C1 segment of cervical spinal cord (tissue), 14 donors: Measurements from ENCODE around the gene KCNQ5.

ENCODE experiments used
- DNase-seq, 14 donors: peaks; one replicate each; lab custom pipeline; 2025; lab: John Stamatoyannopoulos, UW

KCNQ5 gene

DNA sequence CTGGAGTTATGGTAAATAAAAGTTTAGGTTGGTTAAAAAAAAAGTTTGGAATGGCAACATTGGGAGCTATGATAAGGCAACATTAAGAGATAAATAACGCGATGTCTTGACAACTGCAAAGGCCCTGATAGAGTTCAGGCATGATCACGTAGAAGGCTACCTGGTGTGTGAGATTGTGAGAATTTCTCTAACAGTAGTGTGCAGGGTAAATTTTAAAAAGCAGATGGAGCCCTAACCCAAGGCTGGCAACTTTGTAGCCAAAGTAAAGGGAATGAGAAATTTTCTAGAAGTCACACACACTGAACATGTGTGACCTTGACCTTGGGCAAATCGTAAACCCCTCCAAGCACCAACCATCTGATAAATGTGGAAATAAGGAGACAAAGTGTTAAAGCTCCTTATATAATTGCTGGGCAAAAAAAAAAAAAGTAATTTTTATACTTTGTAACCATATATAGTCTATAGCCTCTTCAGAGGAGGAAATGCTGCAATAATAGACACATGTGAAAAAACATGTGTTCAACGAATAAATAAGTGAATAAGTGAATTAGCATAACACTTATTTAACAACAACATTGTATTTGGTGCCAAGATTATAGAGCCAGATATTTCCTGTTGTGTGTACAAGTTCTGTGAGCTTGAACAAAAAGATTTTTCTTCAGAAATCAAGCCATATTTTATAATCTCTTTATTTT lies 18.2 kb downstream of the KCNQ5 start:
- no peak for DNase-seq

DNA sequence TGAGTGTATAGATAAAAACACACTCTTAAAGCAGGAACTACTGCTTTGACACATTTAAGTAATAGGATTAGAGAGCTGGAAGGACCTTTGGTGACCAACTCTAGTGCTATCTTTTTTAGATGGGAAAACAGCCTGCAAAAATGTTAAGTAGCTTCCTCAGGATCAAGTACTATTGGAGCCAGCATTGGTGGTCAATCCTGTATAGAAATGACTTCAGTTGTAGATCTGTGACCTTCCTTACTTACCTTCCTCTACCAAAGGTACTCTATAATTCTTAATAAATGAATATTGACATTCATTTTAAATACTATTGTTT lies 18.7 kb downstream of the KCNQ5 start:
- DNase-seq: no peak

DNA sequence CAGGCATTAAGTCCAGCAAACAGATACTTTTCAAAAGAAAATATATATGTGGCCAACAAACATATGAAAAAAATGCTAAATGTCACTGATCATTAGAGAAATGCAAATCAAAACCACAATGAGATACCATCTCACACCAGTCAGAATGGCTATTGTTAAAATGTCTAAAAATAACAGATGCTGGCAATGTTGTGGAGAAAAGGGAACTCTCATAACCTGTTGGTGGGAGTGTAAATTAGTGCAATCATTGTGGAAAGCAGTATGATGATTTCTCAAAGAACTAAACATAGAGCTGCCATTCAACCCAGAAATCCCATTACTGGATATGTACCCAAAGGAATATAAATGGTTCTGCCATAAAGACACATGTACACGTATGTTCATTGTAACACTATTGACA lies 20.6 kb downstream of the KCNQ5 start:
- no peak for DNase-seq

DNA sequence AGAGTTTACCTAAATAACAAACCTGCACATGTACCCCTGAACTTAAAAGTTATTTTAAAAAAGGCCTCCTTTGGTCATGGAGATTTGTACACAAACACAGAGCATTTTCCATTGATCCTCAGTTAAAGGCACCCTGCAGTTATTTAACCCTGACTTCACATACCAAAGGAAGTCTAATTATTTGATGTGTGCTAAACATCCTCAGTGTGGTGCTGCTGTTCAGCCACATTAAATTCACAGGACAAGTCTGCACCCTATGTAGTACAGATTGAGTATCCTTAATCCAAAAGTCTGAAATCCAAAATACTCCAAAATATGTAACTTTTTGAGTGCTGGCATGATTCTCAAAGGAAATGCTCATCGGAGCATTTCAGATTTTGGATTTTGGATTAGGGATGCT lies 21.4 kb downstream of the KCNQ5 start:
- no peak for DNase-seq

DNA sequence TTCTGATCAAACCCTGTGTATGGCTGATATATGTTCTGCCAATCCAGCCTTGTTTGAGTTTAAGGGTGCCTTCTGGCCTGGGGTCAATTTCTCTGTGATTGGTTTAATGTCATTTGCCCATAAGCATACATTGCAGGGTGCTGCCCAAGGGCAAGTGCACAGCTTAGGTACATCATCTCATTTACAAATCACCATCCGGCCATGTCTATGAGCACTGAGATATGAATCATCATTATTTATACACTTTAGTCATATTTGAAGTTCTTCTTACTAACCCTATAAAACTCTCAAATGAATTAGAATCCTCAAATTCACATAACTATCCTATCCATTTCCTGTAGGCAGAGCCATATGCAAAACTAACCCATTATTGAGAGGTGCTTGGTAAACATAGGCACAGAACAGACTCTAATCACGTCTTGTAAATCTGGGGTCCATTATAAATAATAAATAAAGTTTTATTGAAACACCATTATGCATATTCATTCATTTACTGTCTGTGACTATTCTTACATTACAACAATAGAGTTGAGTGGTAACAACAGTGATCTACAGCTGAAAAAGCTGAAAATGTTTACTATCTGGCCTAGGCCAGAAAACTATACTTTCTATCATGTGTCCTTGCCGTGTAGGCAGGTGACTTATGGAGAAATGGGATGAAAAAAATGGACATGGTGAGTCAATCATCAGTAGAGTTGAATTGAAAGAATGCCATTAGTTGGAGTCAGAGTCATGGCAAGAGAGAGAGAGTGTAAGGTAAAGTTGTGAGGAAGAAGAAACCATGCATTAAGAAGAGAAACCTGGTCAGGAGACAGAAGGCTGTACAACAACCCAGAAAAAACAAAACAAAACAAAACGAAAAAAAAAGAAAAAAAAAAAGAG lies 25.0 kb downstream of the KCNQ5 start:
- DNase-seq: no peak

DNA sequence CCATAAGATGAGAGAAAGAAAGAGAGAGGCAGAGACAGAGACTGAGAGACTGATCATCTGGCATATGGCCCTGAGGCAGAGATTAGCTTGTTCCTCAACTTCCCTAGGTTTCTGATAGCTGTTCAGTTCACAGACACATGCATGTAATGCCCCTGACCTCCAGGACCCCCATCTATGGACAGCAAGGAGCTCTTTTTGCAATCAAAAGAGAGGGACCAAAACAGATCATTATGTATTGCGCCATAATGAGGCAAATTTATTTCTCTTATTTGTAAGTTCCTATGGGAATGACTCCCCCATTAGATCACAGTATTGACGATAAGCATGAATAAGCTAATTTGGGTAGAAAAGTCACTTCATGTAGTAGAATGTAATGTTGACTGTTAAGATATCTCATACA lies 25.6 kb downstream of the KCNQ5 start:
- DNase-seq: no peak

DNA sequence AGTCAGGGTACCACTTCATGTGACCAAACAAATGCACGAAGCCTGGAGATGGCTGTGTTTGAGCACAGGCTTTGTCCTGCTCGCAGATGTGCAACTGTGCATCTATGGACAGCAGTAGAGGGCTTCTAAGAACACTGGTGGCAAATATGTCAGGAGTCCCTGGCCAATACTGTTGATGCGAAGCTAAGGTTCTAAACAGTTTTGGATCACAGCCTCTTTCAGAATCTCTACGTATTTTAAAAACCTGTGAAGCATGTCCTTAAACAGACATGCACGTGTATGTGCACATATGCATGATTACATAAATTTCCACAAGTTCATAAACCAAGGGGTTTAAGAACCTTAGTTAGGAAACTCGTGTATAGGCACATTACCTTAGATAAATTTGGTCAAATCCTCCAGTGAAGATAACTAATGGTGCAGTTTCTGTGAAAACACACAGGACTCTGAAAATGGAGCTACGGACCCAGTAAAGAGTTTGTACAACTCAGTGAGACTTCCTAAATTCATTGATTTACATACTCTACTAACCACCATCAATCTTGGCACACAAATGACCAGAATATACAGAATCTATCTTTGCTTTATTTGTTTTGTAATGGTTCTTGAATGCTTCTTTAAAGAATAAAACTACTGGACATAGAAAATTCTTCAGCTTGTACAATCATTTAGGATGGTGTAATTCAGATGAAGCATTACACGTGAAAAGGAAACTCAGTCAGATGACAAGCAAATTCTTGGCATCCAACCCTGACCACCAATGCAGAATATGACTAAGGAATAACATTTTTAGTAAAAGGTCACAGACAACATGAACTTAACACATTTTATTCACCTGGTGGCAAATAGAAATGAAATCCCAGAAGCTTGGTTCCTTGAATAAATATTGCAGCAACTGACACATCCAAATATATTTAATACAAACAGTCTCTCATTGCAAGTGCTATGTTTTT lies 27.4 kb downstream of the KCNQ5 start:
- no peak for DNase-seq

DNA sequence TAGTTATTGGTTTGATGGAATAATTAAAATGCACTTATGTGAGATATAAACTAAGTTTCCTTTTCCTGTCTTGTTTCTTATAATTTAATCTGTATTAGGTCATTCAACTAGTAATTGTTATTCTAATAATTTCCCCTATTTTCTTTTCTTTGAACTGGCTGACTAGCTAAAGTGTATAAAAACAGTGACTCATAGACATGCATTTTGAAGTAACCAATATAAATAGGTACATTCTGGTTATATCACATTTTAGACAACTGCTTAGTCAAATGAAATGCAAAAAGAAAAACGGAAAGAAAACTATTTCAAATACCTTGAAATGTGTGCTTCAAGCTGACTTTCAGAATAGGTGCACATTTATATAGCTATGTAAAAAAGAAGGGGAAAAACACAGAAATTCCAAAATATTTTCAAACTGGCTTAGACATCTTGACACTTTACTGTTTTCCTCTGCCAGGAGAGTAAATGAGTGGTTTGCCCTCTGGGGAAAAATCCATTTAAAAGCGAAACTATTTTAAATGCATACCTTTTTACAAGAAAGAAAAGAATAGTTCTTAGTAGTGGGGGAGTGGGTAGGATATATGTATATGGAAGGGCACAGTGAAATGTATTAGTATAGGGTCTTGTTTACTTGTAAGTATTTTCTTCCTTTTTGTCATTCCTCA lies 28.3 kb downstream of the KCNQ5 start:
- no peak for DNase-seq

DNA sequence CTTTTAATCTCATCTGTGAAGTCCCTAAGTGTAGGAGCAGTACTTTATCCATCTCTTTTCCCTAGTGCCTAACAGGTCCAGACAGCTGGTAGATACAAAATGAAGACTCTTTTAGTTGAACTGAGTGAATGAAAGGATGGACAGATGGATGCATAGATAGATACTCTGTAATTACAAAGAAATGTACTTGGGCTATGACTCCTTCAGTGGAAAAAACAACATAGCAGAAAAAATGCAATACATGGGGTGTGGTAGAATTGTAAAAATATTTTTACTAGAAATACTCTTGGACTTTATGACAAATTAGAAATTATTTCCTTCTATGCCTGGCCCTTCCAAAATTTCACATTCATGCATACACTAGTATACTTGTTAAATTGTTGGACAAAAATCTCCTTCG lies 29.3 kb downstream of the KCNQ5 start:
- DNase-seq: no peak

DNA sequence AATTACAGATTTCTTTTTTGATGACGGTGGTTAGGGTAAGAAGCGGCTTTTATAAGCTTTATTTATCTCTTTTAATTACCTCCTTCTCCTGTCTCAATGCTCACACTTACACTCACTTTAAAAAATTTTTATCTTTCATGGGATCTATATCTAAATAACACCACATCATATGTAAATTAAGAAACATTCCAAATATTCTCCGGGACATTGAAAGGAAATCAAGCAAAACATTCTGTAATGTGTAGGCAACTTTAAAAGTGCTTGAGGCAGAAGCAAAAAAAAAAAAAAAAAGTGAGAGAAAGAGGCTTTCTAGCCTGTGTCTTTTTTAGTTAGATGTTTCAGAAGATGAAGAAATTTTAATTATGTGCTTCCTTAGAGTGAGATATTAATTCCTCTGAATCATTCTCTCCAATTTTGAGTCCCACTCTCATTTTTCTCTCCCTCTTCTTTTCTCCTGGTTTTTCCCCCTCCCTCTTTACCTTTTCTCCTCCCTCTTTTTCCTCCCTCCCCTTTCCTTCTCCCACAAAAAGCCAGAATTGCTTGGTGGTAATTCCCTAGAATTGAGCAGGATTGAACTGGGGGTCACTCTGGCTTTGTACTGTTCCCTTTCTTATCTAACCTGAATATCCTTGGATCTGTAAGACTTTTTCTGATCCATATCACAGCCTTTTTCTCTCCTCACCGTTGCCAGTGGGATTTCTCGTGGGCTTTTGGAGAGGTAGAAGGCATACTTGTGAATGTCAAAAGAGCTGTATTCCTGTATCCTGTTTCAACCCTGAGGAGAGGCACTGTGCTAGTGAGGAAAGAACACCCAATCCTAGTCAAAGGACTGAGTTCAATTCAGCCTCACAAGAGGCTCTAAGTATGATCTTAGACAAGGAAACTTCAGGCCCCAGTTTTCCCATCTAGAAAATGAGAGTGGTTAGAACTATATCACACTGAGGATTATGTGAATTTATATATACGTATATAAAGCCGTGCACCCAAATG lies 30.4 kb downstream of the KCNQ5 start:
- DNase-seq: no peak

DNA sequence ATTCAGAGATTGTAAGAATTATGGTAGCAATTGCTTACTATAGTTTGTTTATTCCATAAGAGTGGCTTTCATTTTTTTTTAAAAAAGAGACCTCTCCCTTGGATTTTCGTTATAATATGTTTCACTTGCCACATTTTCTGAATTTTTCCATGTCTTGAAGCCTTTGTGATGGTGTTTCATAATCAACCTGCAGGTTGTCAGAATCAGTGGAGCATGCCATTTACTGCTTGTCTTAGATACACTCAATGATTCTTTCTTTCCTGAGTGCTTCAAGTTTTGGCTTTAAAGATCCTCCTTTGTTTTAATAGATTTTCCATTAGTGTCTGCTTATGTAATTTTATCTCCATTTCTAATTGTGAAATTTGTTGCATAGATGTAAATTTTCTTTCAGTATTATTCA lies 31.2 kb downstream of the KCNQ5 start:
- DNase-seq: no peak

DNA sequence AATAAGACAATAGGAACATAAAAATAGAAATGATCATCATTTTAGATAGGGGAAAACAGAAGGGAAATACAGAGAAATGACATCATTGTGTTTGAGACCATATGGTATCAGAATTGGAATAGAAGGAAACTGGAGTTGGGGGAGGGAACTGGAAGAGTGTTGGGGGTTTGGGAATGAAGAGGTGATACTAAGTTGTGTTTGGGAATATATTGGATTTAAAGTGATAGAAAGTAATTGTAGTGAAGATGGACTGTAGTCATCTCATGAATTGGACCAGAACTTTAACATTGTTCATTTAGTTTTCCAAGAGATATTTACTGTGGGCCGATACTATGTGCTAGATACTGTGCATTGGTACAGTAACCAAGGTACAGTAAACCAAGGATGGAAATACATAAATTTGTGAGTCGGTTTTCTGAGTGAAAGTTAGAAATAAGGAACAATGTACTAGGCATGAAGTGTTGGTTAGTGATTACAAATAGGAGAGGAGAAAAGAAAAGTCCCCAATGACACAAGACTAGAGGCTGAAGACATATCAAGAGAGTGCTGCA lies 32.3 kb downstream of the KCNQ5 start:
- DNase-seq: no peak

DNA sequence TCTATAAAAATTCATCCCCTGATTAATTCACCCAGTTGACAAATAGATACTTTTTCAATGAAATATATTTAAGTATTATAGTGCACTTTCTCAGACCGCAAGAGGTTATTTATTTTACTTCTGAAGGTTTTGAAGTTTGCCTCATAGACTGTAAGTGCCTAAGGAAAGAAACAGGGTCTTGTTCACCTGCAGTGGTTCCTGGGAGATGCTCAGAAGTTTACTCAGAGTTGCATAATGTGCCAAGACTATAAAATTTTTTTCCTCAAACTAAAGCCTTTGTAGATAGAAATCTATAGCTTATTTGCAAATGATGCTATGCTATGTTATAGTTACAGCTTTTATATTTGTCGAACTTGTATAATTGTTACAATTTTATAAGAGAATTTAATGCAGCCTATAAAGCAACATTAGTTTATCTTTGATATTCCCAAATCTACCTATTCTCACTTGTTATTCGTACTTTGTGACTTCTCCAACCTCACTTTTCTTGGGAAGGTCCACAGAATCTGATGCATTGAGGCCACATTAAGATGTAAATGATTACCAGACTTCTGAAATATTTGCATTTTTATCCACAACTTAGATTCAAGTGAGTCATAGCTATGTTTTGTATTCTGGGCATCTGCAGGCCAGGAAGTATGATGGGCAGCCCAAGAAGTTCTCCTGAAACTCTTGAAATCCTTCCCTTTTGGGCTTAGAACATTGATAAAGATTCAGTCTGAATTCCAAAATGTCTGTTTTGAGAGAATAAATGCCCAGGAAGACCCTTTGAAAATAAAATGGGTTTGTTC lies 35.7 kb downstream of the KCNQ5 start:
- DNase-seq: no peak

DNA sequence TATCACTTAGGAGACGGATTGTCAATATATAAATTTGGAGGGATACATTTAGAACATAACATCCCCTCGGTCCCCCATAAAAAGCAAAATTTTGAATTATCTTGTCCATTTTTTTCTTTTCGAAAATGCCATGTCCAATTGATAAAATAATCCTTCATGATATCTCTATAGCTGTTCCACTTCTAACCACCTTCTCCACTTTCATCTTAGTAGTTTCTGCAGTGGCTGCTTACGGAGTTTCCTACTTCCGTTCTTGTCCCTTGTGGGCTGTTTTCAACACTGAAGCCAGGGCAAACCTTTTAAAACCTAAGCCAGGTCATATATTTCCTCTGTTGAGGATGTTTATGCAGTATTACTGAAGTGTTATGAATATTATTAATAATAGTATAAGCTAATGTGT lies 37.9 kb downstream of the KCNQ5 start:
- no peak for DNase-seq

DNA sequence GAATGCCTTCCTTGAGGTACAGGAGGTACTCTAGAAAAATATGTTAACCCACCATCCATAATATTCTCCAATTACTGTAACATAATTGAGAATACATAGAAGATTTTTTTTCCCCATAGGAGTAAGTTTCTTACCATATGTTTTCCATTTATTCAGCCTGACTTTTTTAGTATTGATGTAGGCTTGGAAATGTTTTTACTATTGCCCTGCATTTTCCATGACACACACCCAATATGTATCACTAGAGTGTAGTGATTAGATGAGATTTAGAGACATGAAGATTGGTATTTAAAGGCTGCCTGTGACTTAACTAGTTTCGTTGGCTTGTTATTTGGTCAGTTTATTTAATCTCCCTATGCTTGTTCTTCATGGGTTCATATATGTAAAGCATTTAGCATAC lies 39.5 kb downstream of the KCNQ5 start:
- DNase-seq: no peak

DNA sequence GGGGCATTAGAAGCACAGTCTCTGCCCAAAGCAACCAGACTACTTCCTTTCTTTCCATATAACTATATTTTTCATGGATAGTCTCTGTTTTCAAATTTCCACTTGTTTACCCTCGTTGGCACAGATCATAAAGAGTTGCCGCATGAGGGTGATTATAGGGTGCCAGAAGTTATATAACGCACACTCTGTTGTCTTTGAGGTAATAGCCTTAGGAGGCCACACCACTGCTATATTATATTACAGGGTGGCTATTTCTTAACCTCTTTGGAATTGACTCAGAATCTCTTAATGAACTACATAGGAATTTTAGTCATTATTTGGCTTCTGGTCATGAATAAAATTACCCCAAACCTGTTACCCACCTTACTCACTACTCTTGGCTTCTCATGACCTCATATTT lies 43.7 kb downstream of the KCNQ5 start:
- no peak for DNase-seq

DNA sequence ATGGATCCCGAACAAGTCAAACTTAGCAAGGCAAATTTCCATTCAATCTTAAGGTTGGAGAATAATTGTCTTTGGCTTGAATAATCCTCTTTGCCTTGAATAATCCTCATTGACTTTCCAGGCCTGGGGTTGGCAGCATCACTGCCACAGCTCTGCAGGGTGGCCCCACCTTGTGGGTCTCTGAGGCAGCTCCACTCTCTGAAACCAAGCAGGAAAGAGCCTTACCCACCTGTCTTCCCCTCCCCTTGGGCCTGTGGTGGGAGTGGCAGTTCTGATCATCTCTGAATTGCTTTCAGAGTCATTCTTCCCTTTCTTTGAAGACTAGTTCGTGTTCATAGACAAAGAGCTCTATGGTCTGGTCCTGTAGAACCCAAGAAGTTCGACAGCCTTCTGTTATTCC lies 47.5 kb downstream of the KCNQ5 start:
- no peak for DNase-seq

DNA sequence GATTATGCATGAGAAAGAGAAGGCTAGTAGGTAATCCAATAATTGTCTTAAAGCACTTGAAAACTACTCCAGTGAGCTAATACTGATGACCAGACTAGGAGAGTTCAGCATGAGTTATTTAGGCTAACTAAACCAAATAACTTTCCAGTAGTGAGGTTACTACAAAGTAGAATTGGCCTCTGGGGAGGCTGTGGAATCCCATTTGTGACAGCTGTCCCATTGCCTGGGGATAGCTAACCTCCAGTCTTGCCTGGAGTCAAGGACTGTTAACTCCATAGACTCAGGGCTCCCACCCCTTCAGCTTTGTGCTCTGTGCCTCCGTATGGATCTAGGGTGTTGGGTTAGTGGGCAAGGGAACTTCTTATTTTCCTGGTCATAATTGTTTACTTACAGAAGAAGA lies 51.0 kb downstream of the KCNQ5 start:
- no peak for DNase-seq

DNA sequence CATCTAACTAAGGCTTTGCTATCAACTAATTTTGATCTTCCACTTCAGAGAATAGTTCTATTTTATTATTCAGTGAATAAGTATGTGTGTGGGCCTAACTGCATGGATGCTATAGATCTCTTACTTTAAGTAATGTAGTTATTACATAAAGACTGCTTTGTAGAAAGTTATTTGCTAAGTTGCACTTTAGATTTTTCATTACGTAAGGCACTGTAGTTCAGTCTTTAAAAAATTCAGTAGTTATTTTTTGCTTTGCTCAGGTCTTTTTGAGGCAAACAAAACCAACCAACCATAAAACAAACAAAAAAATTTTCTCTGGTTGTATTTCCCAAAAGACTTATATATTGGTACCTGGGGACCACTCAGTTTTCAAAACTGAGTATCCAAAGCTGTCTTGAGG lies 53.0 kb downstream of the KCNQ5 start:
- no peak for DNase-seq
